ENCODE results near the gene IRF3. TPM values are rescaled to one million over a fixed set of nuclear protein-coding genes. Genes with fewer than 3 reads are reported as not detected.

The IRF3 gene
- total and polyA plus RNA-seq, 2 of the 4 experiments (the other 2 are of a cell fraction): 39.6 to 65.2 TPM

DNA sequence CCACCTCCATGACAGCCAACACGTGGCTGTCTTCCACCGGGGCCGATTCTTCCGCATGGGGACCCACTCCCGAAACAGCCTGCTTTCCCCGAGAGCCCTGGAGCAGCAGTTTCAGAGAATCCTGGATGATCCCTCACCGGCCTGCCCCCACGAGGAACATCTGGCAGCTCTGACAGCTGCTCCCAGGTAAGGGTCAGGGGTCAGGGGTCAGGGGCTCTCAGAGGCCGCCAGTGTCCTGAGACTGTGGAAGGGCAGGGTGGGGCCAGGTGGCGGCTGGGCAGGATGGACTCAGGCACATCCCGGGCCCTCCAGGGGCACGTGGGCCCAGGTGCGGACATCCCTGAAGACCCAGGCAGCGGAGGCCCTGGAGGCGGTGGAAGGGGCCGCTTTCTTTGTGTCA, 40.3 kb upstream of the IRF3 start:
- no peak overlapping the region for H2BK20ac ChIP-seq (ENCODE audit: low read depth, low read length)
- H2BK5ac ChIP-seq (ENCODE audit: low read depth, low read length, poor library complexity, severe bottlenecking): no peak overlapping the region
- H3K27ac ChIP-seq (ENCODE audit: insufficient read depth, low read length): no peak overlapping the region
- dilution Hi-C loops (cut with HindIII; ENCODE audit: low sequenced_read_pairs, unreplicated experiment): no loop called here
- H3K27me3 ChIP-seq (ENCODE audit: control insufficient read depth, insufficient read depth, low read length): no peaks in the 10 kb centered on the region
- POLR2A ChIA-PET (ENCODE audit: unreplicated experiment): no interaction called here
- no peak overlapping the region for H3K23ac ChIP-seq (ENCODE audit: low read depth, low read length)
- H3K4ac ChIP-seq (ENCODE audit: low read depth, low read length): no peak overlapping the region
- no TSS peak for BruUV-seq (replicated peaks)
- no peak overlapping the region for H2BK15ac ChIP-seq (ENCODE audit: low read depth, low read length)
- peaks cover 39% of the 10 kb centered on the region for H3K36me3 ChIP-seq (ENCODE audit: control insufficient read depth, insufficient read depth, low read length)
- no peak overlapping the region for H2BK120ac ChIP-seq (ENCODE audit: low read depth, low read length)
- H4K91ac ChIP-seq (ENCODE audit: insufficient read depth, low read depth, low read length): no peak overlapping the region
- no peaks in the 10 kb centered on the region for H3K79me1 ChIP-seq (ENCODE audit: low read depth in 1 of 2, low read length in 2 of 2)
- DNase-seq (no peak), ATAC-seq (ENCODE audit: low read depth) (no peak)
- no peak overlapping the region for H2AK9ac ChIP-seq (replicated peaks; ENCODE audit: low read depth, low read length, poor library complexity)
- H2AK5ac ChIP-seq (ENCODE audit: low read depth, low read length): no peak overlapping the region
- H3K4me1 ChIP-seq (ENCODE audit: control insufficient read depth, insufficient read depth, low read length): peaks cover 2% of the 10 kb centered on the region; the same call in 1 of the 2 replicates
- 0 out of 2 replicates have a peak, but pooled peaks cover 2% of the 10 kb centered on the region for H3K9me1 ChIP-seq (ENCODE audit: insufficient read depth, low read length)
- intact Hi-C loops (cut with micrococcal nuclease): no loop called here
- in situ Hi-C loops (cut with MboI; ENCODE audit: low sequenced_read_pairs): no loop called here
- no peak overlapping the region for H4K5ac ChIP-seq (ENCODE audit: low read depth, low read length)
- 91% methylated on average over 7 of the region's 16 CpGs; no CpG with 5 or more reads in 1 of the 2 experiments for WGBS, 2 experiments (ENCODE audit: extremely low coverage in 2 of 2, insufficient read length in 1 of 2)
- no peak overlapping the region for H3K9ac ChIP-seq (ENCODE audit: low read depth, low read length)
- H3K9me3 ChIP-seq (ENCODE audit: control insufficient read depth, insufficient read depth, low read length): no peaks in the 10 kb centered on the region
- TF ChIP-seq CTCF (conservative IDR thresholded peaks at IDR 0.05; ENCODE audit: low read depth, low read length): no peak
- H3K56ac ChIP-seq (ENCODE audit: extremely low read depth, insufficient read depth, low read length): no peak overlapping the region
- no peak overlapping the region for H3K18ac ChIP-seq (ENCODE audit: low read depth, low read length)
- H4K20me1 ChIP-seq (ENCODE audit: insufficient read depth, low read length): no peaks in the 10 kb centered on the region
- no peak overlapping the region for H3K4me2 ChIP-seq (ENCODE audit: low read depth, low read length)
- H3K14ac ChIP-seq (replicated peaks; ENCODE audit: low read depth, low read length): no peak overlapping the region
- H4K8ac ChIP-seq (ENCODE audit: low read depth in 2 of 2, low read length in 2 of 2): no peak overlapping the region
- H3K4me3 ChIP-seq (ENCODE audit: insufficient read depth, low read depth, low read length): no peak overlapping the region
- no peak overlapping the region for H2AFZ ChIP-seq (replicated peaks; ENCODE audit: low read length, poor library complexity)
- CTCF ChIA-PET: no interaction called here

All from IMR-90 (cell line).